GM18909 (cell line): ENCODE measurements around the gene ALG9.
A peak's percentile ranks its signal among the peaks of the same experiment; 100 is the strongest.

Experiments
- ATAC-seq: cut with Tn5 transposase; IDR thresholded peaks from one replicate; pipeline ENCODE4 v1.9.1; 2021; ENCODE audit warnings: mild to moderate bottlenecking; ENCODE audit not compliant: unreplicated experiment, poor library complexity

Gene ALG9

DNA sequence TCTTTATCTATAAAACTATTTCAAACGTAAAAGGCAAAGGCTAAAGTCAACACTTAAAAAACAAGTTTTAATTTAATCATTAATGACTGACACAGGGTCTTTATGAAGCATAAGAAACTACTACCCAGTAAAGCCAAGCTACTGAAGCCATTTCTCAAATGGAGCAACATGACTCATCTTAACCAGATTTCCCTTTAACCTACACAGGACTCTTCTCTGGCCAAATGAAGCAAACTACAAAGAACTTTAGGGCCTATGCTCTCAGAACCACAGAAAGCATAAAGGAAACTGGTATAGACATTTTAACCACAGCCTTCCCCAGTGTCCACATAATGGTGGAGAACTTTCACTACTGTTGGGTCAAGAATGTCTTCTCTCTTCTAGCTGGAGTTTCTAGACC is 34.7 kb downstream of the ALG9 start:
- ATAC-seq: peak; percentile 83

DNA sequence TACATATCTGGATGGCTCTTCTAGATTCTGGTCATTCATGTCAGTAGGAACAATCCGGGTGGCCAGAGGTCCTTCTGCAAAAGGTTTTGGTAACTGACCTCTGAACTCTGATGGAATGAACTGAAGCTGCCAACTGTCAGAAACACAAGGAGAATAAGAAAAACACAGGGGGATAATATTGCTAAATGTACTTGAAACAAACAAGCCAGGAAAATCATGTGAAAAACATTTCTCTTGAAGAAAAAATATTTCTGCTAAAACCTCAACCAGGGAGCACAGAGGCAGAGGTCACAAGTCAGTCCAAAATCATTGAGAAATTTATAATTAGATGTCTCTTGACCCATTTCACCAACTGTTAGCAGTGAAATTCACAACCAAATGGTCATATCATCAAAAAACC is 35.2 kb downstream of the ALG9 start:
- no peak for ATAC-seq

DNA sequence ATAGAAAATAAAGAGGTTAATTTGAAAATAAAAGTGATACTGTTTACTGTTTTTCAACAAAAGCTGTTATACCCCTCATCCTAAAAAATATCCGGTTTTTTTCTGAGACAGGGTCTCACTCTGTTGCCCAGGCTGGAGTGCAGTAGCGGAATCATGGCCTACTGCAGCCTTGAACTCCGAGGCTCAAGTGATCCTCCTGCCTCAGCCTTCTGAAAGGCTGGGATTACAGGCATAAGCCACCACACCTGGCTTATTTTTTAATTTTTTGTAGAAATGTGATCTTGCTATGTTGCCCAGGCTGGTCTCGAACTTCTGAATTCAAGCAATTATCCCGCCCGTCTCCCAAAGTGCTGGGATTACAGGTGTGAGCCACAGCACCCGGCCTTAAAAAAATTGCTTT is 35.7 kb downstream of the ALG9 start:
- ATAC-seq: no peak

DNA sequence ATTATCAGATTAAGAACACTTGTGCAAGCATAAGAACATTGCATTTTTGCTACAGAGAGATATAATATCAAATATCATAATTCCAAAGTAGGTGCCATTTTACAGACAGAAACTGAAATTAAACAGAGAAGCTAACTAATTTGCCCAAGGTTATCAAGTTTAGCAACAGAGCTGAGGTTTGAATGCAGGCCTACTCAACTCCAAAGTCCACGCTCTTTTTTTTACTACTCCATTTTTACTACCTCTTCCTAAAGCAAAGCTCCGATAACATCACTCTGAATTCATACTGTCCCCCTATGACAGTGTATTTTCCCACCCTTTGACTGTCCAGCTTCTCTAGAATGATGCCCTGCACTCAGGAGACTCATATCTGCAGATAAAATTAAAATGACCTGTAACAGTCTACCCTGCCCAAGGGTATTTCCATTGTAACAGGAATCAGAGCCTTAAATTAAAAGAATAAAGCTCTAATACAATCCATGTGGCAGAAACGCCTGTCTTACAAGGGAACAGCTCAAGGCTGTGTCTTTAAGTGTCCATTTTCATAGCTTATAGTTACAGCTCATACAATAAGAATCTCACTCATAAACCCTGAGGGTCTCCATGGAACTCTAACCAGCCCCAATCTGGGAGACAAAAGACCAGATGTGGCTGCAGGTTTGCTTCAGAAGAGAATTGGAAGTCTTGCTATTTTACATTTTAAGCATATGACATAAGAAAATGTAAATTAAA is 36.8 kb downstream of the ALG9 start:
- no peak for ATAC-seq

DNA sequence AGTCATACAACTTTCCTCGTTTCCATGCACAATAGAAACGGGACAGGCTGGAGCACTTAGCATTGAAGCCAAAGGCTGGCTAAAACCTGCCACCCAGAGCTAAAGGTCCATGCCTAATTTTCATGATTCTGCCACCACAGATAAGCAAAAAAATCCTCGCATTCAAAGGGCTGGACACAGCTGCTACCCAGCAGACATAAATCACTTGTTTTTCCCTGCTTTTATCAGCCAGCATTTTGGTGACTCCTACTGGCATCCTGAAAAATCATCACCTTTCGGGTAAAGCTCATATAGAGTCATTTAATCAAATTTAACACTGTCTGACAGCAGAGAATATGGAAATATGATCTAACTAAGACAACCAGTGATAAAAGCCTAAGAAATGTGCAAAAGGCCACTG is 37.9 kb downstream of the ALG9 start:
- ATAC-seq: no peak

DNA sequence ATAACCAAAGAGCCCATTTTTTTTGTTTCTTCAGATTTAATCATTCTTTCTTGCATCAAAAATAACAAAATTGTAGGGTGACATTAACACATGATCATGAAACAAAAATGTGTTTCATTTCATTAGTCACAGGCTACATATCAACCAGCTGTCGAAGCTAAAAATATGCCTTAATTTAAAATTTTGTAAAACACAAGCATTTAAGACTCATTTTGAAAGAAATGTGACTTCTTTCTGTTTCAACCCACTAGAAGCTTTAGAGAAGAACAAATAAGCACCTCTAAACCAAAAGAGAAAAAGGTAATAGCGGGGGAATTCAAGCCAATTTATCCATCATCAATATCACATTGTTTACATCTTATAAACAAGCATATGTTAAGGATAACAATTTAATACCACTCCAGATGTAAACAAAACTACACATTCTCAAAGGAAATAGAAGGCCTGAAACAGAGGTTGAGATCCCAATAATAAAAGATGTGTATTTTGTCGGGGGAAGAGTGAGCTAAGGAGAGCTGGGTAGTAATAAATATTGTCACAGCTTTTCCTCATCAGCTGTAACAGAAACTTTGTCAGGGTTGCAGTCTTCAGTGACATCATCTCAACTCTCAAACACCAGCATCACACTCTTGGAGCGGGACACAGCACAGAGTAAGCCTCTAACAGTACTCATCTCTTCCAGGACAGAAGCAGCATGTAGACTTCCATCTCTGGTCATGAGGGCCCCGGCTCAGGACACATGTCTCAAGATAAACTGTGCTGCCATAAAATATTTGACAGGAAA is 42.0 kb downstream of the ALG9 start:
- peak; percentile 75 for ATAC-seq

DNA sequence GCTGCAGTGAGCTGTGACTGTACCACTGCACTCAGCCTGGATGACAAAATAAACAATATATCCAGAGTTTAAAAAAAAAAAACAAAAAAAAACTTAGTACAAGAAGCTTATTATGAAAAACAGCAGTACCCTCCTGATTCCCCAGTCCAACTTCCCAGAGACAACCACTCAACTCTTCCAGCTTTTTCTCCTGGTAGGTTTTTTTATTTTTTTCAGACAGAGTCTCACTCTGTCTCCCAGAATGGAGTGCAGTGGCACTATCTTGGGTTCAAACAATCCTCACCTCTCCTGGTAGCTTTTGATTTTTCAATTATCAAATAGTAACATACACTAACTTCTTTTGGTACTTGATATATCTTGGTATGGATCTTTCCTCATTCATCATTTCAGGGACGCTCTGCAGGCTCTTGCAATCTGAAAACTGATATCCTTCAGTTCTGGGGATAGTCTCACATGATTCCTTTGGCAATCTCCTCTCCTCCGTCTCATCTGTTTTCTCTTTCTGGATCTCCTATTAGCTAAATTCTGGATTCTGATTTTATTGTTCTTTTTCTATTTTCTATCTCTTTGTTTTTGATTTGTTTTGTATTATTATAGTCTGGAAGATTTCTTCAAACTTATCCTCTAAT is 44.9 kb downstream of the ALG9 start:
- ATAC-seq: no peak

DNA sequence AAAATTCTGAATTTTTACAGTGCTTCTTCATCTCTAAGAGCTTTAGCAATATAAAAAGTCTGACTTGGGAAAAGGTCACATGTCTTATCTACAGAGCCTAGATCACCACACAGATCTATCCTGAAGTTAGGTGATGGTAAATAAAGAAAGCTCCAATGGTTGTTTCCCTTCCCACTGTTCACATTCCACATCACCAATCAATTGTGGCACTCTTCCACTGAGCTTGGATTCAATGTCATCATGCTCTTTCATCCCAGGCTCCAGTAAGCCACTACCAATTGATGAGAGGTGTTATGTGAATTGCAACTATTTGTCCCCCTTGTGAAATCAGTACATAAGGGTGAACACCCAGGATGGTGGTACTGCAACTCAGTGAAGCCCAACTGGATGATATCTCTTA is 47.8 kb downstream of the ALG9 start:
- no peak for ATAC-seq

DNA sequence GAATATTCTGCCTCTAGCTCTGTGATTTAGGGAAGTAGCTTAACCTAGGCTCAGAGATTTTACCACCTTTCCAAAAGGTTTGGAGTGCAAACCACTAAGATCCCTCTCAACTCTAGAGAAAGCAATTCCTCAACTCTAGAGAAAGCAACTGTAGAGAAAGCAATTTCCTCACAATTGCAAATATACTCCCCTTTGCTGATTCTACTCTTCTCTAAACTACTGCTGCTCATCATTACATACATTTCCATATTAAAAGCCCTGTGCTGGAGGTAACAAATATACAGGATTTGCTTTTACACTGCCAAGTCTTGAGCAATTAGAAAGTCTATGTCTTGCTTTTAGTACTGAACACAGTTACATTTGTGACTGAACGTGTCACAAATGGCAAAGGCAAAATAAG is 48.2 kb downstream of the ALG9 start:
- ATAC-seq: no peak

DNA sequence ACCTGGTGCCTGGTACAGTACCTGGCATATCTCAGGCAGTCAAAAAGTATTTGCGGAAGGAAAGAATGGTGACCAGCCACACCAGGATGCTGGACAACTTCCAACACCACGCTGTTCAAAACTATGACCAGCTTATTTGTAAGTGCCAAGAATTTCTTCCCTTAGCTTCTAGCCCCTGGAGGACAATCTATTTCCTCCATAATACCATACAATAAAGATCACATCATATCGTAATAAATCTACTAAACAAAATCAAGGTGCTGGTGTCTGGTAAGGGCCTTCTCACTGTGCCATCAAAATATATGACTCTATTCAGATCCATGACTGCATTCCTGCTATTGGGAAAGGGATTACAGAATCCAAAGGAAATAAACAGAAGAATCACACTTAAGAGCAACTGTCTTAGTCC is 51.5 kb downstream of the ALG9 start:
- ATAC-seq: no peak

DNA sequence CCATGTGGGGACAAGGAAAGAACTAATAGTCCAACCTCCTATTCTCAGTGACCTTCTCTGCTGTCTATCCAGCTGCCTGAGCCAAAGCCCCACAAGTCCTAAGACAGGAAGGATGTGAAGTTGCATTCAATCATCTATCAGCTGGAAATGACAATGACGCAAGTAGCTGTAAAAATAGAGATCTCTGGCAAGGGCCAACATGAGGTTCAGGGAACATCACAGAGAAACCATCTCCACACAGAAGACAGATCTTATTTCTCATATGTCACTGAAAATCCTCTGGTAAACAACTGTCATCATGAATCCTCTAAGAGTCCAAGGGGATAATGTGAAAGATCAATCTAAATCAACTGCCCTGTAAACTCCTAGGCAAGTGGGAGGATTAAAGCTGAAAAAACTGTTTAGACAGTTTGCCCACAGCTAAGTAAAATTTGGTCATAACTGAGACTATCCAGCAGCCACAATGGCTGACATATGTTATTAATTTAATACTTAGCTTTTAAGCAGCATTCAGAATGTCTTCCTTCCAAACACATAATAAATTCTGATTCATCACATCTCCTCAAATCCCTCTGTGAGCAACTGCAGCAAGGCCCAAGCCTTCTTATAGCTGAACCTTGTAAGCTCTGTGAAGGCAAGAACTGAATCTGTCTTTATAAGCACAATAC is 52.1 kb downstream of the ALG9 start:
- ATAC-seq: no peak

DNA sequence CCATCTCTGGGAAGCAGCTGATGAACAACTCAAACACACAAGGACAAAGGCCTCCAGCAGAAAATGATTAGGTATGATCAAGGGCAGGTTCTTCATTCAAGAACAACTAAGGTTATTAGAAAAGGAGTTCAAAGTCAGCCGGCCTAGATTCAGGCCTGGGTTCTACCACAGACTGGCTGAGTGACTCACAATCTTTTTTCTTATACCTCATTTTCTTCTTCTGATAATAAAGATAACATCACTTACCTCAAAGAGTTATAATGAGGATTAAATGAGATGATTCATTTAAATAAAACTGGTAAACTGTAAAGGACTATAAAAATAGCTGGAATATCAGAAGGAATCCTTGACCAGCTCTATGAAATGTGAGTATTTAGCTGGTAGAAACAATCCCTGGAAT is 55.9 kb downstream of the ALG9 start:
- ATAC-seq: no peak

DNA sequence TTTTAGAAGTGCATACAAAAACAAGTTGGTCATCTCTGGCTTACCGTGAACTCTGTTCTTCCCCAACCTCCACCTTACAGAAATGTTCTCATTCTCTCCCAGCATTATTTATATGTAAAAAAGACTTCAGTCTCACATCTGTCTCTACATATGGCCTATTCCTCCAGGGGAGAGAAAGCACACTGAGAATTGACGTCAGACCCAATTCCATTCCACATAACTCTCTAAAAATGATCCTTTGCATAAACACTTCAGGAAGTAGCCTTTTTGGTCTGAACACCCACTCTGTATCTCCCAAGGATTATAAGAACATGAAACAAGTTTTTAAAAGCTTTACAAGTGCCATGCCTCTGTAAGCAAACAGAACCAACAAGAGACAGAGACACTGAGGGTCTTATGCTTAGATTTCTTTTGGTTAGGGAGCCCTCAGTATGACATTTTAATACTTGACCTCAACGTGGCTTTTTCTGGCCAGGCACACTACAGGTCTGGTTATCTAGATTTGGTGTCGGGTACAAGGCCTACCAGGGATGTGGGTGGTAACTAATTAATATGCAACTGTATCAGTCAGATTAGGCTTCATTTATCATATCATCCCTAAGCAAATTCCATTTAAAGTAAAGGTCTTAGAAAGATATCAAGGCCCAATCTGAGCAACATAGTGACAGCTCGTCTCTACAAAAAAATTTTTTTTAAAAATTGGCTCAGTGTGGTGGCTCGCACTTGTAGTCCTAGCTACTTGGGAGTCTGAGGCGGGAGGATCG is 56.6 kb downstream of the ALG9 start:
- ATAC-seq: no peak

DNA sequence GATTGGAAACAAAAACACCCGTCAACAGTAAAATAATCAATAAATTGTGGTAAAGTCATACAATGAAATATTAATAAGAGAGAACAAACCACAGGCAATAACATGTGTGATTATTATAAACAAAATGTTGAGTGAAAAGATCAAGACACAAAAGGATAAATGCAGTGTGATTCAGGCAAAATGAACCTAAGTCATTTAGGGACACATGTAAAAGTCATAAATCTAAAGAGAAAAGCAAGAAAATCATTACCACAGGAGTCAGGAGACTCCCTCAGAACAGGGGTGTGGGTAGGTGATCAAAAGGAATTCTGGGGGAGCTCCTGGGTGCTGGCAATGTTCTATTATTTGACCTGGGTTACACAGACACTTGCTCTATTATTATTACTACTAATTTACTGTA is 57.3 kb downstream of the ALG9 start:
- no peak for ATAC-seq

DNA sequence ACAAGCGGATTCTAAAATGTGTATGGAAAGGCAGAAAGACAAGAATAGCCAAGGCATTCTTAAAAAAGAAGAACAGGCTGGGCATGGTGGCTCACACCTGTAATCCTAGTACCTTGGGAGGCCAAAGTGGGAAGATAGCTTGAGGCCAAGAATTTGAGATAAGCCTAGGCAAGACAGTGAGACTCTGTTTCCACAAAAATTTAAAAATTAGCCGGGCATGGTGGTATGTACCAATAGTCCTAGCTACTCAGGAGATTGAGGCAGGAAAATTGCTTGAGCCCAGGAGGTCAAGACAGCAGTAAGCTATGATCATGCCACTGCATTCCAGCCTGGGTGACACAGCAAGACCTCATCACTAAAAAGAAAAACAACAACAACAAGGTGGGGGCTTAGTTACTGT is 59.2 kb downstream of the ALG9 start:
- ATAC-seq: no peak

DNA sequence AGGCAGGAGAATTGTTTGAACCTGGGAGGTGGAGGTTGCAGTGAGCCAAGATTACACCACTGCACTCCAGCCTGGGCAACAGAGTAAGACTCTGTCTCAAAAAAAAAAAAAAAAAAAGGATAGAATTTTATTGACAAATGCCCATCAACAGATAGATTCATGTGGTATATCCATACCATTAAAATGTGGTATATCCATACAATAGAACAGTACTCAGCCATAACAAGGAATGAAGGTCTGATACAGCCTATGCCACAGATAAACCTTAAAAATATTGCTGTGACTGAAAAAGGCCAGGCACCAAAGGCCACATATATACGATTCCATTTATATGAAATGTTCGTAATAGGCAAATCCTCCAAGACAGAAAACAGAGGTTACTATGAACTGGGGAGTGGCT is 59.9 kb downstream of the ALG9 start:
- no peak for ATAC-seq

DNA sequence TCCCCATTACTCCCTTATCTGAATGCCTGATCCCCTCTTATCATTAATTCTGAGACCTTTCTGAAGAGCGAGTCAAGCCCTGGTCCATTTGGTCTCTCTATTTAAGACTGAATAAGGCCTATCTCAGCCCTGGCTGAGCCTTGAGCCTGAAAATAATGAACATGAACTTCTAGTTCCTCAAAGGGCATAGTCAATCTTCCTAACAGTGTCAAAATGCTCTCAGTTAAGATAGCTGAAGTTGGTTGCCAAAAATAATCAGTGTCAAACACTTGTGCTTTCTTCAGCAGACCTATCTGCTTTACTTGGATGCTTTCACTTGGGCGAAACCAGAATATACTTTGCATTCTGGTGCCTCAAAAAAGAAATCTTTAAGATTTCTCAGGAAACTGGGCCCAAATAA is 62.5 kb downstream of the ALG9 start:
- no peak for ATAC-seq

DNA sequence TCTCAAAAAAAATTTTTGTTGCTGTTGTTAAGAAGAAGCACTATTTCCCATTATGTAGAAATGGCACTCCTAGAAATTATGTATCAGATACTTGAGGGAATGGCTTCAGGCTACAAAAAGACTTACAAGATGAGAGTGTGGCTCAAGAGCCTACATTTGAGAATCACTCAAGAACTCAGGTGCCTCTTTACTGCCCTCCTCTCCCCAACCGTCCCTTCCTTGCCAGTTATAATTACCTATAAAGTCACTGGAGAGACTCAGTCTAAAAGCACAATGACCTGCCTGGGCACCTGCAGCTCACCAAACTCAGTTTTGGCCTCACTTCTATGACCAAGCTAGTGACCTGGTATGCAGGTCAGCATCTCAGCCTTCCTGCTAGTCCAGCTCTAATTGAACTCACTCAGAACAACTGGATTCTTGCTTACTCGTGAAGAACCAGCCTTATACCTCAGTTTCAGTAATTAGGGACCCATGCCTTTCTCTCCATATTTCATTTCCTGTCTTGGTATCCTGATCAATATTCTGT is 63.3 kb downstream of the ALG9 start:
- ATAC-seq: no peak

DNA sequence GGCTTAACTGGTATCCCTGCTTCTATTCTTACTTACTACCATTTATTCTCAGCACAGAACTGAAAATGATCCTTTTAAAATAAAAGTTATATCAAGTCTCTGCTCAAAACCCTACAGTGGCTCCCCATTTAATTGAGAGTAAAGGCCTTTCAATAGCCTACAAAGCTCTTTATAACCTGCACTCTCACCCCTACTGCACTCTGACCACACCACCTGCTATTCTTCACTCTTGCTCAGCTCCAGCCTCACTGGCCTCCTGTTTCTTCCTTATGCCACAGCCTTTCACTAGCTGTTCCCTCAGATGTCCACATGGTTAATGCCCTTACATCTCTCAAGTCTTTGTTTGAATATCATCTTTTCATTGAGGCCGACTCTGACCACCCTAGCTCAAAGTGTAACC is 64.3 kb downstream of the ALG9 start:
- ATAC-seq: no peak

DNA sequence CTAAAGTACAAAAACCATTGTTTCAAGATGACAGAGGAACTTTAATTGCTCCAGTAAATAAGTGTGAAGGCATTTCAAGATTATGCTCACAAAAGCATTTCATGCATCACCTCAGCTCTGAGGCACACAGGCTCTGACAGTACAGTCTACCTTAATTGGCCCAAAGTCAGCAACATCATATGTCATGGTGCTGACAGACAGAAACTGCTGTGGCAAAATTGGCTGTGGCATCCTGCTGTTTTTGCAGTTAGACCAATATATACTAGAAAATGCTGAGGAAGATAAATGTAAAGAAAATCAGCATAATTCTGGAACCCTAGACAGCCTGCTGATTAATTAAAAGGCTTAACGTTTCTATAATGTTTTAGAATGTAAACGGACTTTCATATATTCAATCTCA is 70.2 kb downstream of the ALG9 start:
- ATAC-seq: no peak
